Measurements from ENCODE around the gene COX7A2L. TPM values are rescaled to one million over a fixed set of nuclear protein-coding genes. Genes with fewer than 3 reads are reported as not detected.
A peak's percentile ranks its signal among the peaks of the same experiment; 100 is the strongest.

The COX7A2L gene
- total RNA-seq, 2 experiments from 2014 or later = 113 to 115 TPM

DNA sequence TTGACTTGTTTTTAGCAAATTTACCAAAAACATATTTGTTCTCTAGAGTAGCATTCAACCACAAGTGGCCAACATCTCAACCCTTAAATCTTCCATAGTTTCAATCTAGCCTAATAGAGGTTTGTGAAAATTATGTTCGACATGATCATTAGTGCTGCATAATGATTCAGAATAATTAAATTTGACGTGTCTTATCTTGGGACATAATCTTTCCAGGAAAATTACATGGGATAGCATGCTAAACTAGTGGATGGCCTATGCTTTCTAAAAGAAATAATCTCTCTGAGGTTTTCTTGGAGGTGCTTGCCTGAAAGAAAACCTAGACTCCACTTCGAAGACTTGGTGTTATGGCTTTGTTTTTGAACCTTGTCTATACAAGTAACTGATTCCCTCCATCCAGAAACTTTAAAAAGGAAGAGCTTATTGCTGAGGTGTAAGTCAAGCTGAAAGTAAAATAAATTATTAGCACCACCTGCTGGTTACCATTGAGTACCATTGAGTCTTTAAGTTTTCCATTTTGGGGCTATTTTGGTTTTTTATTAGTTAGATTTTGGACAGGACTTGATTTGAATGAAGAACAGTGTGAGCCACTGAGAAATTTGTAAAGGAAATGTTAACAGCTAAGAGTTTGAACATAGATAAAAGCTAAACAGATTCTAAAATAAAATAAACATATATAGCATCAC is 32.7 kb downstream of the COX7A2L start:
- DNase-seq = no peak
- POLR2A ChIA-PET = interaction anchor here (1.2 kb wide), 1 partner anchor 10 kb away, joined by 4 read pairs; no protein-coding TSS in a partner anchor
- peak overlapping the region; percentile 28 for H3K27ac Mint-ChIP-seq

DNA sequence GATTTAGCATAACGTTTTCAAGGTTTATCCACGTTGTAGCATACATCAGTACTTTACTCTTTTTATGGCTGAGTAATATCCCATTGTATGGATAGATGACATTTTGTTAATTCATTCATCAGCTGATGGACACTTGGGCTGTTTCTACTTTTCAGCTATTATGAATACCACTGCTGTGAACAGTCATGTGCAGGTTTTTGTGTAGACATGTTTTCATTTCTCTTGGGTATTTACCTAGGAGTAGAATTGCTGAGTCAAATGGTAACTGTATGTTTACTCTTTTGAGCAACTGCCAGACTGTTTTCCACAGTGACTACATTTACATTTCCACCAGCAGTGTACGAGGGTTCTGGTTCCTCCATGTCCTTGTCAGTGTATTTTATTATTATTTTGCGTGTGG is 33.9 kb downstream of the COX7A2L start:
- Mint-ChIP-seq H3K9me3 (no peaks in the 10 kb centered on the region), H3K36me3 (ENCODE audit: low read depth) (peaks cover 13% of the 10 kb centered on the region), H3K27ac (peak overlapping the region; percentile 57), H3K27me3 (no peaks in the 10 kb centered on the region), H3K4me3 (no peak overlapping the region), H3K4me1 (ENCODE audit: low read depth) (peaks cover 13% of the 10 kb centered on the region)
- ATAC-seq (peak; percentile 17), DNase-seq (no peak)
- TF ChIP-seq, protein P1, sequence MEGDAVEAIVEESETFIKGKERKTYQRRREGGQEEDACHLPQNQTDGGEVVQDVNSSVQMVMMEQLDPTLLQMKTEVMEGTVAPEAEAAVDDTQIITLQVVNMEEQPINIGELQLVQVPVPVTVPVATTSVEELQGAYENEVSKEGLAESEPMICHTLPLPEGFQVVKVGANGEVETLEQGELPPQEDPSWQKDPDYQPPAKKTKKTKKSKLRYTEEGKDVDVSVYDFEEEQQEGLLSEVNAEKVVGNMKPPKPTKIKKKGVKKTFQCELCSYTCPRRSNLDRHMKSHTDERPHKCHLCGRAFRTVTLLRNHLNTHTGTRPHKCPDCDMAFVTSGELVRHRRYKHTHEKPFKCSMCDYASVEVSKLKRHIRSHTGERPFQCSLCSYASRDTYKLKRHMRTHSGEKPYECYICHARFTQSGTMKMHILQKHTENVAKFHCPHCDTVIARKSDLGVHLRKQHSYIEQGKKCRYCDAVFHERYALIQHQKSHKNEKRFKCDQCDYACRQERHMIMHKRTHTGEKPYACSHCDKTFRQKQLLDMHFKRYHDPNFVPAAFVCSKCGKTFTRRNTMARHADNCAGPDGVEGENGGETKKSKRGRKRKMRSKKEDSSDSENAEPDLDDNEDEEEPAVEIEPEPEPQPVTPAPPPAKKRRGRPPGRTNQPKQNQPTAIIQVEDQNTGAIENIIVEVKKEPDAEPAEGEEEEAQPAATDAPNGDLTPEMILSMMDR (IDR thresholded peaks at IDR 0.05) = no peak
- CTCF ChIA-PET = interaction anchor here (1.1 to 3.9 kb wide), 3 partner anchors 232 to 457 kb away, joined by 3 to 44 read pairs (median 22); no protein-coding TSS in a partner anchor
- intact Hi-C loops (cut with micrococcal nuclease) = loop anchor here (10.0 kb wide), 1 partner anchor 232 kb away; no protein-coding TSS in a partner anchor
- POLR2A ChIA-PET = no interaction called here

More for the DNA sequence above, 32.7 kb downstream of the COX7A2L start:
- CTCF ChIA-PET = interaction anchor here (0.7 to 3.9 kb wide), 29 partner anchors 9 to 477 kb away, joined by 3 to 44 read pairs (median 4); no protein-coding TSS in a partner anchor
- peaks cover 22% of the 10 kb centered on the region for H3K36me3 Mint-ChIP-seq (ENCODE audit: low read depth)
- H3K4me3 Mint-ChIP-seq = no peak overlapping the region
- no peaks in the 10 kb centered on the region for H3K9me3 Mint-ChIP-seq
- intact Hi-C loops (cut with micrococcal nuclease) = loop anchor here (10.0 kb wide), 1 partner anchor 233 kb away; no protein-coding TSS in a partner anchor
- peaks cover 13% of the 10 kb centered on the region for H3K4me1 Mint-ChIP-seq (ENCODE audit: low read depth)
- ATAC-seq = no peak
- no peaks in the 10 kb centered on the region for H3K27me3 Mint-ChIP-seq
- TF ChIP-seq, protein P1 (IDR thresholded peaks at IDR 0.05) = peak; percentile 67

DNA sequence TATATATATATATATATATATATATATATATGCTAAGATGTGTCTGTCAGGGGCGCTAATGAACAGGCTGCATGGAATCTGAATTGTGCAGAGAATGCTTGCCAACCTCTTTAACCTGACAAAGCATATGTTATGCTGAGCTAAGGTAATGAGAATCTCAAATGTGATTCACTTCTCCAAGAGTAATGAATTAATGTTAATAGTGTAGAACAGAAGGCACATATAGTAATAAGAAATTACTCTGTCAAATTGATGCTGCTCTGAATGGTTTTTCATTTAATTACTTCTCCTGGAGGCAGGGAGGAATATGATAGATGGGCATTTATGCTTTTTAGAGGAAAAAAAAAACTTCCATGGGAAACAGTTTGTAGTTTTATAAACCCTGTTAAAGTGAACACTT is 35.4 kb downstream of the COX7A2L start:
- Mint-ChIP-seq H3K27ac (no peak overlapping the region), H3K36me3 (ENCODE audit: low read depth) (peaks cover 14% of the 10 kb centered on the region), H3K27me3 (no peaks in the 10 kb centered on the region), H3K4me3 (no peak overlapping the region), H3K4me1 (ENCODE audit: low read depth) (peaks cover 14% of the 10 kb centered on the region), H3K9me3 (no peaks in the 10 kb centered on the region)
- TF ChIP-seq, protein P1 (IDR thresholded peaks at IDR 0.05) = no peak
- ATAC-seq = no peak
- CTCF ChIA-PET = no interaction called here
- intact Hi-C loops (cut with micrococcal nuclease) = loop anchor here (10.0 kb wide), 1 partner anchor 231 kb away; no protein-coding TSS in a partner anchor
- no peak for DNase-seq
- POLR2A ChIA-PET = interaction anchor here (1.7 kb wide), 1 partner anchor 84 kb away, joined by 3 read pairs; no protein-coding TSS in a partner anchor

DNA sequence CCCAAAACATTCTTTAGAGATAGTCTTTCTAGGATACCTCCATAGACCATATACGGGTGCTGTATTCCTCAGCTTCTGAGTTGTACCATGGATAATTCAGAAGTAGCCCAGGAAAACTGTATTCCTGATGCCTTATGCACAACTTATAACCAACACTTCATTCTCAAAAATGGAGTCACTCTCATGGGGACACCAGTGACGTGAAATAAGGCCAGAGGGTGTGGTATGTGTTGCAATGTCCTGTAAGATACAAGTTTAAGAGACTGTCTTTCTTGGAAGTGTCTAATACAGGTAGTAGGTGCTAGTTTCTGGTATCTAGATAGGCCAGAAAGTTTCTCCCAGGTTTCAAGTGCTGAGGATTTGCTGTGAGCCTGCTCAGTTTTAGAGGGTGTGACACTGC is 36.1 kb downstream of the COX7A2L start:
- Mint-ChIP-seq H3K27ac (peak overlapping the region; percentile 52), H3K4me1 (ENCODE audit: low read depth) (peaks cover 13% of the 10 kb centered on the region), H3K4me3 (no peak overlapping the region), H3K36me3 (ENCODE audit: low read depth) (peaks cover 17% of the 10 kb centered on the region), H3K27me3 (no peaks in the 10 kb centered on the region), H3K9me3 (no peaks in the 10 kb centered on the region)
- no peak for ATAC-seq
- TF ChIP-seq, protein P1 (IDR thresholded peaks at IDR 0.05) = no peak
- no peak for DNase-seq
- intact Hi-C loops (cut with micrococcal nuclease) = loop anchor here (10.0 kb wide), 1 partner anchor 230 kb away; no protein-coding TSS in a partner anchor
- ChIA-PET CTCF (interaction anchor here (2.1 kb wide), 1 partner anchor 229 kb away, joined by 7 read pairs; no protein-coding TSS in a partner anchor), POLR2A (interaction anchor here (1.7 kb wide), 1 partner anchor 83 kb away, joined by 3 read pairs; no protein-coding TSS in a partner anchor)

DNA sequence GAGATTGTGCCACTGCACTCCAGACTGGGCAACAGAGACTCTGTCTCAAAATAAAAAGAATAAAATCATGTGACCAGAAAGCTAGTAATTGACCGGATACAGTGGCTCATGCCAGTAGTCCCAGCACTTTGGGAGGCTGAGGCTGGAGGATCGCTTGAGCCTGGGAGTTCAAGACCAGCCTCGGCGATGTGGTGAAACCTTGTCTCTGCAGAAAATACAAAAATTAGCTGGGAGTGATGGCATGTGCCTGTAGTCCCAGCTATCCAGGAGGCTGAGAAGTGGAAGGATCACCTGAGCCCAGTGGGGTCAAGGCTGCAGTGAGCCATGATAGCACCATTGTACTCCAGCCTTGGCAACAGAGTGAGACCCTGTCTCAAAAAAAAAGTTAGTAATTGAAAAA is 36.8 kb downstream of the COX7A2L start:
- ChIA-PET POLR2A (no interaction called here), CTCF (interaction anchor here (2.1 kb wide), 1 partner anchor 229 kb away, joined by 7 read pairs; no protein-coding TSS in a partner anchor)
- peaks cover 18% of the 10 kb centered on the region for H3K36me3 Mint-ChIP-seq (ENCODE audit: low read depth)
- peak overlapping the region; percentile 2 for H3K27ac Mint-ChIP-seq
- no peaks in the 10 kb centered on the region for H3K9me3 Mint-ChIP-seq
- H3K4me1 Mint-ChIP-seq (ENCODE audit: low read depth) = peaks cover 13% of the 10 kb centered on the region
- ATAC-seq = no peak
- no peak overlapping the region for H3K4me3 Mint-ChIP-seq
- intact Hi-C loops (cut with micrococcal nuclease) = loop anchor here (10.0 kb wide), 1 partner anchor 229 kb away; no protein-coding TSS in a partner anchor
- TF ChIP-seq, protein P1 (IDR thresholded peaks at IDR 0.05) = no peak
- no peaks in the 10 kb centered on the region for H3K27me3 Mint-ChIP-seq
- DNase-seq = no peak

All from activated CD8-positive, alpha-beta T cell treated with anti-CD3 and anti-CD28 coated beads for 36 hours (primary cell).